T-helper 2 cell (primary cell): ENCODE measurements around the gene URAD.
"Not testable (repeated sequence)": the region's sequence is repeated elsewhere in the genome, so short reads cannot be mapped to it uniquely, and the experiment has no call there.

Source experiments
- DNase-seq, 5 experiments: peaks; one replicate each; pipeline versions ENCODE4 v3.0.0 to v3.0.0-alpha.2; 2012 to 2022

The URAD gene

DNA sequence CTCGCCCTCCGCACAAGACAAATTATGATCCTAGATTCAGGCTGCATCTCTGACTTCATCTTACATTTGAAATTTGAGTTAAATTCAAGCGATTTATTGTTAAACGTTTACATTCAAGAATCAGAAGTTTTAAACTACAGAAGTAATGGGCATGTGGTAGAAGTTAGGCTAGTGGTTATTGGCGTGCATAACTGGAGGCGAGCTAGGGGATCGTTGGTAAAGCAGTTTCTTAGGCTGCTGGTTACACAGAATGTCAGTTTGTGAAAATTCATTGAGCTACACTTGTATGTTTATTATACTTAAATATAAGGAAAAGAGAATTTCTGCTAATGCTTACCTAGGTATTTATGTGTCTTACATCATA, 18.6 kb downstream of the URAD start:
- DNase-seq, result no peak

- DNase-seq, result no peak
Measured at GRCh38 chr13:27969082-27969865, 19.2 kb downstream of the URAD start, which contains the start of gene CDX2. TSS of gene CDX2 (minus strand) at chr13:27969315. CDS start at chr13:27969006, 309 bp downstream.

GRCh38 chr13:27968316-27969081, 20.0 kb downstream of the URAD start:
- peak in 1 of 5 experiments; percentile 36 for DNase-seq

DNA sequence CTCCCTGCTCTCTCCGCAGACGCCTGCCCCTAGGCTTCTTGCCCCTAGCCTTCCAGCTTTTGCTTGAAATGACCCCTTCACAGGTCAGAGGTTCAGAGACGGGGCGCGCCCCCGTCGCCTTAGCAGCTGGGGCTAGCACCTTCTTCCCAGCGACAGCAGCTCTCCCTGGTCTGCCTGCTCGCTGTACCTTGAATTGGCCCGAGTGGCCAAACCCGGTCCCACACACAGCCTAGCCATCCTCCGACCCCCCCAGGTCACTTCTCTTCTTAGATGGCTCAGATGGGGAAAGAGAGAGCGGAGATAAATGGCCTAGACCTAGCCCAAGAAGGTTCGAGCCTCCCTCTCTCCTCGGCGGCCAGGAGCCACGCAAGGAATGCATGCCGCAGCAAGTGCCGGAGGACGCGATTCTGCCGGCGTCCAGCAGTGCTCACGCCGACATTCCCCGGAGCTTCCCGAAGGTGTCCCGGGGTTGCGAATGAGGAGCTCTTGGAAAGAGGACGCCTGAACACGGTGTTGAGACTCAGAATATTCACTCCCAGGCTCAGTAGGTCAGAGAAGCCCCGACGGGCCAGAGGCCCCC, 20.7 kb downstream of the URAD start:
- DNase-seq, result no peak

GRCh38 chr13:27967203-27967735, 21.2 kb downstream of the URAD start:
- no peak for DNase-seq

DNA sequence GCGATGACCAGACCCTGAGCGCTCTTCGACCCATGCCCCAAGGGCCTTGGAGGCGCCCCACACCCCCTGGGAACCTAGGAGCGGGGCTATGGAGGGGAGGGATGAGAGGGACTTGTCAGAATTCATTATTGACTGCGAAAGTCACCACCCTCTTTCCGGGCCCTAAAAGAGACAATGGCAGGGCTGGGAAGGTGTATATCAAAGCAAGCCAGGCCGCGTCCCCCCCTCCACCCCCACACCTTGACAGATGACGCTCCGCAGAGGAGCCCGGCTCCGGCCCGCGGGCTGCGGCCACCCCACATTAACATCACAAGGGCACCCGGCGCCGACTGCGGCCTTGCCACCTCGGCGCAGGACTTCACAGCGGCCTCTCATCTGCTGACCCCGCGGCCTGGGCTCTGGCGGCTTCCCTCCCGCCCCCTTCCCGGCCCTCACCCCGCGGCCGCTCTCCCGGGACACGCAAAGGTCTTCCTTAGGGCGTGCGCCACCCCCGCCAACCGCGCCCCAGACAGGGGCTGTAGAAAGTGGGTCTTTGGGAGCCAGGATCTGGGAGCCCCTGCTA, 21.8 kb downstream of the URAD start:
- no peak for DNase-seq

DNA sequence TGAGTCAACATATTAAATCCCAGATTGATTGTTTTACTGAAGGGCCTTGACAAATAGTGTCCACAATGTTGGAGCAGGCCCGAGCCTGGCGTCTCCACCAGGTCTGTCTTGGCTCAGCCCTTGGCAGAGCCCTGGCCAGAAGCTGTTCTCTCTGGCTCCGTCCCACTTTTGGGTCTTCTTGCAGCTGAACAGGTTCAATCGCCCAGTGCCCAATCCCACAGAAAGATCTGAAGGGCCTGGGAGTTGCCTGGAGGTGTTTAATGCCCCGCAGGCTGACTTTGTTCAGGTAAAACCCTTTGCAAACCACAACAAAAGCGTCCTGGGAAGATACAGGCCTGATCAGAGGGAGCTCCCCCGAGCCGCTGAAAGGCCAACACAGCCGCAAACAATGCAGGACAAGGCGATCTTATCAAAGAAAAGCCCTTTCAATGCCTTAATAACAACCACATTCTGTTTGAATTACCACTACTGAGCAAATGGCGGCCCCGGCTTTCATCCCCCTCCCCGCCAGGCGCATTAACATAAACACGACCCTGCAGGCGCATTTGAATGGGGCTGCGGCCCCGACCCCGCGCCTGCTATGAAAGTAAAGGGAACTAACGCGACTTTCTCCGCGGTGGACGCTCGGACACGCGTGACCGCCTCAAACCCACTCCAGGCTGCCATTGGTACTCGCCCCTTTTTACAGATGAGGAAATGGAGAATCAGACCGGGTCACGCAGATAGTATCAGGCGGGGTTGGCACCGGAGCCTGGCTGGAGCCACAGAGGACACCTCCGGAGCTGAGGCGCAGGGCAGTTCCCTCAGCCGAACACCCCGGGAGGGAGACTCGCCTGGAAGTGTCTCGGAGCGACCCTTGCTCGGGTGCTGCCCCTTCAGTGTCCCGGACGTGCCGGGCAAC, 22.5 kb downstream of the URAD start:
- no peak for DNase-seq

GRCh38 chr13:27965343-27965739, 23.2 kb downstream of the URAD start:
- DNase-seq, result no peak

DNA sequence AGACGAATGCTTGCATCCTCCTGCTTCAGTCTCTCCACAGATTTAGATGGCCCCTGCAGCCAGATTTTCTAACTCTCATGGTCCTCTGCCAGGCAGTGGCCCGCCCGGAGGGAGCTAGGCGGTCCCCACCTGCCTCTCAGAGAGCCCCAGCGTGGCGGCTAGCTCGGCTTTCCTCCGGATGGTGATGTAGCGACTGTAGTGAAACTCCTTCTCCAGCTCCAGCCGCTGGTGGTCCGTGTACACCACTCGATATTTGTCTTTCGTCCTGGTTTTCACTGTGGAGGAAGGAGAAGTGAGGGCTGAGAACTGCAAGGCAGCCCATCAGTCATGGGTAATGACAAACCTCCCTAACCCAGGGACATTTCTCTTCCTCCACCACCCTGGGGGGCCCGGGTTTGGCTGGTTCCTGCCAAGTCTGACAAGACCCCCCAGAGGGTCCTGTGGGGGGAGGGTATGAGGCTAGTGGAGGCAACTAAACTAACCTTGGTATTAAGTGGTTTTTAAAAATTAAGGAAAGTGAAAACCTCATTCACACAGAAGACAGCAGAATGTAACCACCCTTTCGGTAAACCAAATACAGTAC, 23.7 kb downstream of the URAD start:
- DNase-seq, result no peak

- not testable (repeated sequence) for DNase-seq
Measured at GRCh38 chr13:27964206-27964605, 24.3 kb downstream of the URAD start.

GRCh38 chr13:27963491-27963890, 25.0 kb downstream of the URAD start:
- DNase-seq, result no peak

DNA sequence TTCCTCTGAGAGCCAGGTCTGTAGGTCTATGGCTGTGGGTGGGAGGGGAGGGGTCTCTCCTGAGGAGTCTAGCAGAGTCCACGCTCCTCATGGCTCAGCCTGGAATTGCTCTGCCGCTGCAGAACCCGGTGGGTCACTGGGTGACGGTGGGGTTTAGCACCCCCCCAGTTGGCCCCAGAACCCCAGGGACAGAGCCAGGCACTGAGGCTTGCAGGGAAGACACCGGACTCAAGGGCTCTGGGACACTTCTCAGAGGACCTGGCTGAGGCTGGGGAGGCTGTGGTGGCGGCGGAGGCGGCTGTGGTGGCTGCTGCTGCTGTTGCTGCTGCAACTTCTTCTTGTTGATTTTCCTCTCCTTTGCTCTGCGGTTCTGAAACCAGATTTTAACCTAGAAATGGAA, 25.5 kb downstream of the URAD start:
- no peak for DNase-seq

DNA sequence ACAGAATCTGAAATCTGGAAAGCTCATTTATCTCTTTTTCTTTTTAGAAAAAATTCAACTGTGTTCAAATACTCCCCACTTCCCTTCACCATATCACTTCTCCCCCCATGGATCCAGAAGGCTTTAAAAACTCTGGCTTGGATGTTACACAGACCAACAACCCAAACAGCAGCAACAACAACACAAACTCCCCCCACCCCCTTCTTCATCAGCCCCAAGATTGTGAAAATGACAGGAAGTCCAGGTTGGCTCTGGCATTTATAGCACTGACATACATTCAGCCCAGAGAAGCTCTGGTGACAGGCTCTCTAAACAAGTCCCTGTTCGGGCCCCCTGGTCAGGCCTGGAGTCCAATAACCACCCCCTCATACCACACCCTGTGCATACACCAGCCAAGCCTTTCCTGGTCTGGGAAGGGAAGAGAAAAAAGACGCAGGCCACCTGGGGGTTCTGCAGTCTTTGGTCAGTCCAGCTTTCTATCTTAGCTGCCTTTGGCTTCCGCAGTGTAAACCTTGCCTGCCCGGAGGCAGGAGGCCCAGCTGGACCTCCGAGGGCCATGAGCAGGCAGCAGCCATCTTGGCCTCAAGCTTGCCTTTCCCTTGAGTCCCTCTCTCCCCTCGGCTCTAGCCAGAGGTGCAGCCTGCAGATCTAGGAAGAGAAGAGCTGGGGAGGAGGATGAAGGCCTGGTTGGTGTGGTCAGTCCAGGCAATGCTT, 26.2 kb downstream of the URAD start:
- DNase-seq, result no peak

- no peak for DNase-seq
Measured at GRCh38 chr13:27961227-27962085, 27.0 kb downstream of the URAD start.

DNA sequence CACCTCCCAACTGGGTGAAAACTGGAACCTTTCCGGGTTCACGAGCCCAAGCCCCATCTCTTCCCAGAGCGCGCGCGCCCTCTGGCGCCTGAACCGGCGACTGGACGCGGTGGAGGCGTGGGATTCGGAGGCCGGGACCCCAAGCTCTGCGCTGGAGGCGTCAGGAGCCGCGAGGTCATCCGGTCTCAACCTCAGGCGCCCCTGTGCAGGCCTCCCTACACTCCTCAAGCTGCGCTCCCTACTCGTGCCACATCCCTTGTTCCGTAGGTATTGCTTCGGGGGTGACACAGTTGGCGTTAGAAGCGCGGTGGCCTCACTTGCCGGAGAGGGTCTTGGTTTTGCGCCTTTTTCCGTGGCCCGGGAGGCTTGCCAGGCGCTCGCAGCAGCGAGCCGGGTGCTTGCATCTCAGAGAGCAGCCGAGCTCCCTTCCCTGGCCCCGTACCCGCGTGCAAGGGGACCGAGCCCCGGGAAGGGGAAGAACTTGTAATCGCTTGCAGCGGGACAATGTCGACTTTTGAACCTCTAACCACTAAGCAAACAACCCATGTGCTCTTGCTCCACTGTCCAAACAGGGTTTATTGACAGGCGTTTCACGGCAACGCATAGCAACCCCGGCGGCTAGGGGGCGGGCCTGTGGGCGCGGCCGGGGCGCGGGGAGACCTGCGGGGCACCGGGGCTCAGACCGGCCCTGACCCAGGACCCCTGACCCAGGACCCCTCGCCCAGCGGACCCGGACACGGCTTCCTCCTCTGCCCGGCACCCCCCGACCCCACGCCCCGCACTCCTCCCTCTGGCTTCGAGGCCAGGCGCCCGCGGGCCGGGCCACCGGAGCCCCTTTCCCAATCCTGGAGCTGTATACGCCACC, 27.9 kb downstream of the URAD start:
- peak in 1 of 5 experiments; percentile 30 for DNase-seq

DNA sequence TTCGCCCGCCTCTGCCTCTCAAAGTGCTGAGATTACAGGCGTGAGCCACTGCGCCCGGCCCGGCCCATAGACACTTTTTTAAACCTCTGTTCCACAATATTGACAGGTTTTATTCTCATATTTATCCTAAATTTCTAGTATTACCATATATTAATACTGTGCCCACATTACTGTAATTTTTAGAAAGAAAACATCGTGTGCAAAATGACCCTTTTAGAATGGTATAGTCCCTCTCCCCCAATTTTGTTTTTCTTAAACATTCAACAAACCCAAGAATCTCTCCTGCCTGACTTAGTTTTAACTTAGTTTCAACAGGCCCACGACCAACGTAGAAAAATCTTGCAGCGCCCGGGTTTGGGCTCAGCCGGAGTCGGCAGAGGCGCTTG, 28.5 kb downstream of the URAD start:
- no peak for DNase-seq

DNA sequence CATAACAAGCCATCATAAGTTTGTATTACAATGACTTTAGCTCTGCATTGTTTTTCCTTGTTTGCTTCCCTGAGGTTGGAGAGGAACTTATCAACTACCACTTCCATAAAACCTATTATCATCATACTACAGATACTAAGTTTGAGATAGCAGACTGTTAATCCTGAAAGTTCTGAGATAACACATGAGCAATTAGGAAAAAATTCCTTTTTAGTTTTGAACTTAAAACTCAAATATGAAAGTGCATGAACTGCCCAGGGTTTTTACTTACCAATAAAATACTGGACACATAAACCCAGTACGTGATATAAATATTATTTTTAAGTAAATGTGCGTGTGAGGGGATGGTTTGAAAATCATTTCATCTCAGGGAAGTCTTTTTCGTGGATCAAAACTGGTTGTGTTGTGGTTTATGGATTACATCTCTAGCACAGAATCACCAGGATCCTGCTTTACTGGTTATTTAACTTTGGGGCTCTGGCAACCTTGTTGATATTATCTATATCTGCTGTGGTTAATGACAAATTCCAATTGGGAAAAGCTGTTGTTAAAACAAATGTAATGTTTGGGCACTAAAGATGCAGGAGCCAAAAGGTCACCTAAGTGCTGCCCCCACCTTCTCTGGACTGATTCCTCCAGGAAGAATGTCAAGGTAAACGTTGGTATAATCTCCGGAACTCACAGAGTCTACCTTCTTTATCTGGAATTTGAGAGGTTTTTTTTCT, 31.8 kb downstream of the URAD start:
- DNase-seq, result no peak

- no peak for DNase-seq
Measured at GRCh38 chr13:27955014-27955591, 33.4 kb downstream of the URAD start.
